Measurements from ENCODE around the gene STK38L.

Gene STK38L

DNA sequence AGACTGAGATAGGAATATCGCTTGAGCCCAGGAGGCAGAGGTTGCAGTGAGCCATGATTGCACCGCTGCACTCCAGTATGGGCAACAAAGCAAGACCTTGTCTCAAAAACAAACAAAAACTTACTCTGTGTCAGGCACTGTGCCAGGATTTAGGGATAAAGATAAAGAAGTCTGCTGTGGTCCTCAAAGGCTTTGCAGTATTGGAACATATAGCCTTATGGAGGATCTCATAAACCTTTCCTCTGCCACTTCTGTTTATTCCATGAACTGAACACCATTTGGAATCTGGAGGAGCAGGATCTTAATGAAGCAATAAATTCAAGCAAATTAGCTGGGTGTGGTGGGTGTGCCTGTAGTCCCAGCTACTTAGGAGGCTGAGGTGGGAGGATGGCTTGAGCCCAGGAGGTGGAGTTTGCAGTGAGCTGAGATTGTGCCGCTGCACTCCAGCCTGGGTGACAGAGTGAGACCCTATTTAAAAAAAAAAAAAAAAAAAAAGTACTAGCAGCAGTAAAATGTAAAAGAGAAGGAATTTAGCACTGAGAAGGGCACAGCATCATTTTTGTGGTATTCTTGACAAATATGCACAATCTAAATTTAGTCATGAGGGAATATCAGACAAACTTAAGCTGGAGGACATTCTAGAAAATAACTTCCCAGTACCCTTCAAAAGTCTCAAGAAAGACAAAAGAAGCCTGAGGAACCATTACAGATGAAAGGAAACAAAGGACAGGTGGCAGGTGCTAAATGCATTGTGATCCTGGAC lies 115.7 kb downstream of the STK38L start:
- DNase-seq, result no peak

DNA sequence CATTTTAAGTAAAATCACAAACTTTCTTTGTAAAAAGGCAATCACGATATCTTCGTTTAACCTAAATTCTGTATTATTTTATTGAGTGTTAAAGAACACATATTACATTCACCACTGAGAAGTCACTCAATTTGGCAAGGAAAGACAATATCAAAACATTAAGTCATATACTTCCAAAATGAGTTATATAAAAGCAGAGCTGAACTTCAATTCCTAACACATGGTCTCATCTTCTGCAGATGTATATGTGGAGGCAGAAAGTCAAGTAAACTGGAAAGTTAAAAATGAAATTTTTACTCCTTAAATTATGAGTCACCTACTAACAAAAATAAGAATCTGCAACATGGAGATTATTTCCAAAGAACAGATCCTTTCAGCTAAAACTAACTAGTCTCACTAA lies 117.3 kb downstream of the STK38L start:
- DNase-seq, result no peak

DNA sequence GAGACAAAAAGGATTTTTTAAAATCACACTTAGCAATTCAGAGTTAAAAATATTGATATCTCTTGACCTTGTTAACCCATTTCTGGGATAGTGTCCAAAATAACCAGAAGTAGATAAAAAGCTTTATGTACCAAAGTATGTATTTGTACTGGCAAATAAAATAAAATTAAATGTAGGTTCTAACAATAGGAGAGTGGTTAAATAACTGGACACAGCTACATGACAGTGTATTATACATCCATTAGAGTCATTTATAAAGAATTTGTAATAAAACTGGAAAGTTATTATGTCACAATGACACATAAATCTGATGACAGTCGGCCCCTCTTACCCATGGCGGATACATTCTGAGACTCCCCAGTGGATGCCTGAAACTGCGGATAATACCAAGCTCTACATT lies 122.5 kb downstream of the STK38L start:
- no peak for DNase-seq

DNA sequence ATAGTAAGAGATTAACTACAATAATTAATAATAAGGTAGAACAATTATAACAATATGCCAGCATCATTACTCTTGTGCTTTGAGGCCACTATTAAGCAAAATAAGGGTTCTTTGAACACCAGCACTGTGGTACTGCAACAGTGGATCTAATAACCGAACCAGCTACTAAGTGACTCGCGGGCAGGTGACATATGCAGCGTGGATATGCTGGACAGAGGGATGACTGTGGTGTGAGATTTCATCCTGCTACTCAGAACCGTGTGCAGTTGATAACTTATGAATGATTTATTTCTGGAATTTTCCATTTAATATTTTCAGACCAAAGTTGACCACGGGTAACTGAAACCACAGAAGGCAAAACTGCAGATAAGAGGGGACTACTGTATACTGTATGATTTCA lies 123.0 kb downstream of the STK38L start:
- peak; percentile 13 for DNase-seq

All from hematopoietic multipotent progenitor cell treated with erythropoietin and hydrocortisone succinate and interleukin-3 and kit ligand, for 8 days (in vitro differentiated cells).